H1 (cell line): ENCODE measurements around the gene PLA2G4F. TPM values are rescaled to one million over a fixed set of nuclear protein-coding genes. Genes with fewer than 3 reads are reported as not detected.
A peak's percentile ranks its signal among the peaks of the same experiment; 100 is the strongest.

ENCODE experiments used
- CTCF ChIA-PET: fragments of 300-600 bp; sonication (Branson Sonifier 250); formaldehyde crosslinking; loops from one replicate; lab custom pipeline; 2021; ENCODE audit not compliant: partially characterized antibody; lab: Charles Lee
- POLR2A ChIA-PET: fragments of 300-600 bp; sonication (Branson Sonifier 250); formaldehyde crosslinking; loops from one replicate; lab custom pipeline; 2021; ENCODE audit warnings: inconsistent platforms; ENCODE audit not compliant: partially characterized antibody; lab: Charles Lee
- DNase-seq, 2 experiments: peaks; one replicate each; pipeline versions ENCODE4 v3.0.0 to v3.0.0-alpha.2; 2010 to 2022; ENCODE audit warnings: low spot score in 2 of 2, low read depth in 1 of 2, mixed read lengths in 1 of 2
- FAIRE-seq: peaks from 2 replicates; lab custom pipeline; 2011; peaks lifted over from hg19 to GRCh38; lab: Jason Lieb, UNC
- H2AFZ ChIP-seq: 2 replicates; pipeline ENCODE4 v1.8.1; 2012; ENCODE audit warnings: low read length, inconsistent platforms
- H2AK5ac ChIP-seq: 2 replicates; pipeline ENCODE4 v1.6.1; 2013; ENCODE audit warnings: low read depth, low read length
- H2BK120ac ChIP-seq: replicated peaks from 2 replicates; pipeline ENCODE3; 2013; ENCODE audit warnings: low read depth, low read length, inconsistent platforms
- H2BK12ac ChIP-seq: 2 replicates; pipeline ENCODE4 v1.6.1; 2013; ENCODE audit warnings: low read depth, low read length
- H2BK15ac ChIP-seq: 2 replicates; pipeline ENCODE4 v1.6.1; 2013; ENCODE audit warnings: low read length
- H2BK20ac ChIP-seq: 2 replicates; pipeline ENCODE4 v1.6.1; 2013; ENCODE audit warnings: low read length
- H2BK5ac ChIP-seq: 2 replicates; pipeline ENCODE4 v1.6.1; 2013; ENCODE audit warnings: low read depth, low read length
- H3K14ac ChIP-seq: 2 replicates; pipeline ENCODE4 v1.6.1; 2013; ENCODE audit warnings: inconsistent platforms; ENCODE audit not compliant: insufficient read length
- H3K18ac ChIP-seq: 2 replicates; pipeline ENCODE4 v1.6.1; 2013; ENCODE audit warnings: low read length; ENCODE audit errors: extremely low read depth
- H3K23ac ChIP-seq: 2 replicates; pipeline ENCODE4 v1.6.1; 2013; ENCODE audit warnings: inconsistent platforms; ENCODE audit not compliant: insufficient read length
- H3K23me2 ChIP-seq: 2 replicates; pipeline ENCODE4 v1.6.1; 2013; ENCODE audit warnings: low read depth, low read length
- H3K27ac ChIP-seq: 2 replicates; pipeline ENCODE4 v1.6.1; 2011; ENCODE audit warnings: low read depth, low read length, inconsistent platforms
- H3K27me3 ChIP-seq, 4 experiments: replicated peaks in 1 of 4; 1 replicate in 1 of 4; 2 replicates in 3 of 4; pipeline versions ENCODE4 v1.6.1 to v1.8.1; 2011 to 2013; ENCODE audit warnings: low read length in 3 of 4, mild to moderate bottlenecking in 3 of 4, inconsistent platforms in 2 of 4, mixed read lengths in 2 of 4, moderate library complexity in 1 of 4; ENCODE audit not compliant: control insufficient read depth in 3 of 4, insufficient read depth in 3 of 4; ENCODE audit errors: extremely low read depth in 1 of 4
- H3K36me3 ChIP-seq, 4 experiments: 2 replicates each; pipeline versions ENCODE4 v1.6.1 to v1.8.1; 2011 to 2013; ENCODE audit warnings: mild to moderate bottlenecking in 4 of 4, low read length in 3 of 4, moderate library complexity in 2 of 4, control low read depth in 1 of 4, inconsistent platforms in 1 of 4; ENCODE audit not compliant: insufficient read depth in 4 of 4, control insufficient read depth in 2 of 4
- H3K4ac ChIP-seq: replicated peaks from 2 replicates; pipeline ENCODE3; 2013; ENCODE audit warnings: low read length, low read depth, mixed read lengths, inconsistent platforms; ENCODE audit not compliant: insufficient read length
- H3K4me1 ChIP-seq, 4 experiments: replicated peaks in 1 of 4; 1 replicate in 1 of 4; 2 replicates in 3 of 4; pipeline versions ENCODE4 v1.6.1 to v1.8.1; 2011 to 2013; ENCODE audit warnings: low read length in 3 of 4, inconsistent platforms in 2 of 4, mixed read lengths in 1 of 4; ENCODE audit not compliant: insufficient read depth in 4 of 4, control insufficient read depth in 3 of 4
- H3K4me2 ChIP-seq, 2 experiments: 2 replicates each; pipeline versions ENCODE4 v1.6.1 to v1.8.1; 2011 to 2013; ENCODE audit warnings: low read depth in 2 of 2, low read length in 2 of 2, control low read depth in 1 of 2, inconsistent platforms in 1 of 2, mild to moderate bottlenecking in 1 of 2; ENCODE audit not compliant: insufficient read depth in 1 of 2
- H3K4me3 ChIP-seq, 4 experiments: fragments of 200-600, 300-600 bp in 1 of 4; sonication (generic), shearing (Covaris generic), sonication (Bioruptor Twin) in 1 of 4; 2 replicates each; pipeline versions ENCODE4 v1.5.1 to v1.8.1; 2011 to 2016; ENCODE audit warnings: low read length in 4 of 4, low read depth in 3 of 4, control low read depth in 2 of 4, inconsistent platforms in 2 of 4, mild to moderate bottlenecking in 2 of 4, mixed read lengths in 1 of 4, moderate library complexity in 1 of 4; ENCODE audit not compliant: insufficient read depth in 2 of 4; ENCODE audit errors: extremely low read depth in 1 of 4
- H3K56ac ChIP-seq: replicated peaks from 2 replicates; pipeline ENCODE3; 2013; ENCODE audit warnings: low read depth, mild to moderate bottlenecking, mixed read lengths, low read length, inconsistent platforms; ENCODE audit not compliant: insufficient read length
- H3K79me1 ChIP-seq: 2 replicates; pipeline ENCODE4 v1.6.1; 2013; ENCODE audit warnings: low read depth, low read length, control low read depth
- H3K79me2 ChIP-seq, 2 experiments: 2 replicates each; pipeline versions ENCODE4 v1.6.1 to v1.8.1; 2012 to 2013; ENCODE audit warnings: low read length in 2 of 2, mild to moderate bottlenecking in 2 of 2, inconsistent platforms in 1 of 2; ENCODE audit not compliant: insufficient read depth in 2 of 2, control insufficient read depth in 1 of 2
- H3K9ac ChIP-seq, 4 experiments: replicated peaks in 1 of 4; 1 replicate in 1 of 4; 2 replicates in 3 of 4; pipeline versions ENCODE4 v1.6.1 to v1.8.1; 2011 to 2013; ENCODE audit warnings: low read depth in 3 of 4, low read length in 3 of 4, control low read depth in 2 of 4, mild to moderate bottlenecking in 2 of 4, moderate library complexity in 2 of 4, inconsistent platforms in 1 of 4; ENCODE audit errors: extremely low read depth in 1 of 4
- H3K9me3 ChIP-seq, 2 experiments: 2 replicates each; pipeline versions ENCODE4 v1.6.1 to v1.8.1; 2012 to 2013; ENCODE audit warnings: mild to moderate bottlenecking in 2 of 2, moderate library complexity in 2 of 2, control low read depth in 1 of 2, inconsistent platforms in 1 of 2, low read depth in 1 of 2, low read length in 1 of 2, mixed read lengths in 1 of 2; ENCODE audit not compliant: insufficient read depth in 2 of 2
- H4K20me1 ChIP-seq, 2 experiments: replicated peaks in 1 of 2; 2 replicates each; pipeline versions ENCODE3 to v1.8.1; 2011 to 2013; ENCODE audit warnings: inconsistent platforms in 2 of 2, low read length in 2 of 2, mild to moderate bottlenecking in 1 of 2; ENCODE audit not compliant: insufficient read depth in 2 of 2, control insufficient read depth in 1 of 2
- H4K5ac ChIP-seq: 2 replicates; pipeline ENCODE4 v1.6.1; 2013; ENCODE audit warnings: low read length, low read depth, mixed read lengths, inconsistent platforms; ENCODE audit not compliant: insufficient read length
- H4K8ac ChIP-seq: 2 replicates; pipeline ENCODE4 v1.8.0; 2013; ENCODE audit warnings: mild to moderate bottlenecking, moderate library complexity, low read length, inconsistent platforms; ENCODE audit not compliant: insufficient read depth; ENCODE audit errors: extremely low read depth
- H4K91ac ChIP-seq: replicated peaks from 2 replicates; pipeline ENCODE3; 2013; ENCODE audit warnings: low read length, mixed read lengths, inconsistent platforms; ENCODE audit not compliant: insufficient read length
- CEBPB ChIP-seq: IDR thresholded peaks from 2 replicates; pipeline ENCODE4 v1.6.1; 2012; ENCODE audit warnings: low read depth, low read length
- EZH2 ChIP-seq: fragments of 200-600 bp; sonication (generic); IDR thresholded peaks from 2 replicates; pipeline ENCODE4 v1.7.1; 2012; ENCODE audit warnings: low read depth, mild to moderate bottlenecking, moderate library complexity, low read length, inconsistent platforms; ENCODE audit not compliant: severe bottlenecking
- RBBP5 ChIP-seq: IDR thresholded peaks from 2 replicates; pipeline ENCODE4 v1.7.1; 2012; ENCODE audit warnings: low read depth, mild to moderate bottlenecking, inconsistent platforms, low read length, moderate library complexity, borderline replicate concordance
- WGBS, 2 experiments: shearing (Covaris generic) in 1 of 2; methylation state at CpG; one replicate each; pipeline versions ENCODE4 v1.1.6 to v1.1.7; 2013 to 2015; ENCODE audit warnings: low lambda C conversion rate in 2 of 2, mixed read lengths in 2 of 2, inconsistent platforms in 1 of 2, low coverage in 1 of 2, missing lambda C conversion rate in 1 of 2; ENCODE audit not compliant: insufficient replicate concordance in 2 of 2, insufficient coverage in 1 of 2, insufficient read length in 1 of 2; ENCODE audit errors: extremely low coverage in 1 of 2, missing lambda C conversion rate in 1 of 2; 5-methylcytosine and 5-hydroxymethylcytosine counted together
- polyA plus RNA-seq, 7 experiments: library from polyadenylated mRNA; depleted of rRNA in 3 of 7; stranded (reverse) in 5 of 7; unstranded in 2 of 7; fragments of >200 nt in 5 of 7; fragments of 200-250 nt in 2 of 7; gene quantifications; 1 replicate in 5 of 7; 2 replicates in 1 of 7; 4 replicates in 1 of 7; pipeline versions ENCODE4 v1.2.1 to v1.2.3, GENCODE V29; 2011 to 2013; ENCODE audit warnings: missing spikeins in 2 of 7, mixed read lengths in 2 of 7
- total RNA-seq: library from RNA; stranded (reverse); fragmentation: NEBNext Ultra II Directional; extraction: Animal tissue kit (Norgen Biotek cat#: 25700); gene quantifications from 2 replicates; pipeline ENCODE4 v1.2.1, GENCODE V29; 2021

The PLA2G4F gene
- total and polyA plus RNA-seq, 2 of the 8 experiments (the other 6 are each of a cell fraction or from before 2014, with no cell fraction given) = not detected

DNA sequence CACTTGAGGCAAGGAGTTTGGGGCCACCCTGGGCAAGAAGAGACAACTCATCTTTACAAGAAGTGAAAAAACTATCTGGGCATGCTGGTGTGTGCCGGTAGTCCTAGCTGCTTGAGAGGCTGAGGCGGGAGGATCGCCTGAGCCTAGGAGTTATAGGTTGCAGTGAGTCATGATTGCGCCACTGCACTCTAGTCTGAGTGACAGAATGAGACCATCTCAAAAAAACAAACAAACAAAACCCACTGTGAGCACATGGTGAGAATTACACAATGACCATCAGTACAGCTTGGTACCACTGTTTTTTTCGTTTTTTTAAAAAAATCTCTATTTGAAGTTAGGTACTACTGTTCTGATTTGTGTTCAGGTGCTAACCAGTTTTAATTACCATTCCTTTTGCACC, 38.1 kb upstream of the PLA2G4F start:
- H2BK5ac ChIP-seq = no peak overlapping the region
- H2BK120ac ChIP-seq = no peak overlapping the region
- H3K4me1 ChIP-seq = no peaks in the 10 kb centered on the region
- 92% methylated on average over 5 of the region's 5 CpGs; no CpG with 5 or more reads in 1 of the 2 experiments for WGBS, 2 experiments
- no peaks in the 10 kb centered on the region for H3K79me2 ChIP-seq
- H3K4me3 ChIP-seq = no peak overlapping the region
- no peak overlapping the region for H2BK20ac ChIP-seq
- no peak overlapping the region for H3K14ac ChIP-seq
- CTCF ChIA-PET = no interaction called here
- no peak for TF ChIP-seq EZH2
- no peak for TF ChIP-seq RBBP5
- TF ChIP-seq CEBPB = 0 out of 2 replicates have a peak, but pooled peaks have one; percentile 39
- no peak overlapping the region for H3K4ac ChIP-seq
- H3K56ac ChIP-seq = no peak overlapping the region
- H2AK5ac ChIP-seq = no peak overlapping the region
- H2BK15ac ChIP-seq = no peak overlapping the region
- no peak overlapping the region for H4K8ac ChIP-seq
- no peaks in the 10 kb centered on the region for H3K27me3 ChIP-seq
- no peak overlapping the region for H2BK12ac ChIP-seq
- no peak overlapping the region for H4K91ac ChIP-seq
- no peaks in the 10 kb centered on the region for H3K9me3 ChIP-seq
- H3K9ac ChIP-seq = no peak overlapping the region
- peaks cover 0 to 7% of the 10 kb centered on the region in 2 experiments for H4K20me1 ChIP-seq
- POLR2A ChIA-PET = no interaction called here
- H3K23me2 ChIP-seq = no peaks in the 10 kb centered on the region
- H2AFZ ChIP-seq = no peak overlapping the region
- no peak overlapping the region for H3K18ac ChIP-seq
- H3K27ac ChIP-seq = no peak overlapping the region
- H3K36me3 ChIP-seq = peaks cover 0 to 16% (median 3%) of the 10 kb centered on the region in 4 experiments; a peak in 3 of 8 replicates
- no peak overlapping the region for H3K4me2 ChIP-seq
- FAIRE-seq (no peak), DNase-seq (no peak)
- no peak overlapping the region for H3K23ac ChIP-seq
- H3K79me1 ChIP-seq = no peaks in the 10 kb centered on the region
- no peak overlapping the region for H4K5ac ChIP-seq
